NT2/D1 (cell line): ENCODE results near the gene OSGEP.
A peak's percentile ranks its signal among the peaks of the same experiment; 100 is the strongest.

Experiments
- DNase-seq: peaks from one replicate; pipeline ENCODE4 v3.0.0-alpha.2; 2011; ENCODE audit warnings: low read depth, low spot score
- H3K27me3 ChIP-seq: 2 replicates; pipeline ENCODE4 v1.6.0; 2011; ENCODE audit warnings: mild to moderate bottlenecking; ENCODE audit not compliant: insufficient read length, insufficient read depth
- H3K36me3 ChIP-seq: 2 replicates; pipeline ENCODE4 v1.6.1; 2011; ENCODE audit warnings: mild to moderate bottlenecking, low read length, mixed read lengths; ENCODE audit not compliant: insufficient read depth, insufficient read length
- H3K4me1 ChIP-seq: 2 replicates; pipeline ENCODE4 v1.5.1; 2011; ENCODE audit not compliant: insufficient read depth, insufficient read length
- H3K4me3 ChIP-seq: 2 replicates; pipeline ENCODE4 v1.5.1; 2011; ENCODE audit warnings: low read depth; ENCODE audit not compliant: insufficient read length
- H3K9ac ChIP-seq: 2 replicates; pipeline ENCODE4 v1.6.0; 2011; ENCODE audit warnings: low read depth; ENCODE audit not compliant: insufficient read length
- H3K9me3 ChIP-seq: 2 replicates; pipeline ENCODE4 v1.5.1; 2011; ENCODE audit warnings: mild to moderate bottlenecking, low read length; ENCODE audit not compliant: insufficient read depth
- SUZ12 ChIP-seq: IDR thresholded peaks from 2 replicates; pipeline ENCODE4 v1.6.1; 2011; ENCODE audit not compliant: insufficient read length, insufficient read depth; ENCODE audit errors: extremely low read depth
- YY1 ChIP-seq: IDR thresholded peaks from 2 replicates; pipeline ENCODE4 v1.6.1; 2011; ENCODE audit not compliant: insufficient read length, insufficient read depth
- ZNF274 ChIP-seq: IDR thresholded peaks from 2 replicates; pipeline ENCODE4 v1.6.1; 2011; ENCODE audit warnings: mild to moderate bottlenecking, low read depth, low read length

Gene OSGEP

DNA sequence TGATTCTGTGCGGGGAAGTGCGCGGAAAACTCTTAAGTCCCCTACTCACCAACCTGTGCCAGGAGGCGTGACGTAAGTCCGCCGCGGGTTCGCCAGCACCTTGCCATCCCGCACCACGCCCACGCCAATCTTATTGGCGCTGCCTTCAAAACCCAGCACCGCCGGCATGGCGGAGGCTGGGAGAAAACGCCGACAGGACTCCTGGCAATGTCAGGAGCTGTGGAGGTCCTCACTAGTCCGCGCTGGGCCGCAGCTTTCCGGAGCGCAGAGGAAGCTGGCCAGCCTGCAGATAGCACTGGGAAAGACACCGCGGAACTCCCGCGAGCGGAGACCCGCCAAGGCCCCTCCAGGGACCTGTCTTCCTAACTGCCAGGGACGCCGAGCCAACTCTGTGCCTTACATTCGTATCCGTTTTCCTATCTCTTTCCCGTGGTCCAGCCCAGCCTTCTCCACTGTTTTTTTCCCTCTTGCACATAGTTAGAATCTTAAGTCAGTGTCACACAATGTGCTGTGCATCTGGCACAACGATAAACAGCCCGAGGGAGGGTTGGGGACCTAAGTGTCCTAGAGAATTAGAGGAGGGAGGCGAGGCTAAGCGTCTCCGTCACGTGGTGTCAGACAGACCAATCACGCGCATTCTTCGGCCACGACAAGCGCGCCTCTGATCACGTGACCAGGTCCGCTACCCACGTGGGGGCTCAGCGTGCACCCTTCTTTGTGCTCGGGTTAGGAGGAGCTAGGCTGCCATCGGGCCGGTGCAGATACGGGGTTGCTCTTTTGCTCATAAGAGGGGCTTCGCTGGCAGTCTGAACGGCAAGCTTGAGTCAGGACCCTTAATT lies at the start of gene OSGEP, which contains the start of gene APEX1:
Gene OSGEP (minus strand): TSS at position 297 of the 839 bp plus-strand sequence. CDS start 129 bp downstream, at position 168.
Gene APEX1 (plus strand): TSS at position 711 of the 839 bp plus-strand sequence. CDS start 420 bp downstream, outside the sequence.
- H3K27me3 ChIP-seq = no peaks in the 10 kb centered on the region
- peak within 1 kb of the TSS; percentile 96 for H3K9ac ChIP-seq
- no peaks in the 10 kb centered on the region for H3K9me3 ChIP-seq
- TF ChIP-seq ZNF274 (no peak), YY1 (no peak), SUZ12 (no peak)
- DNase-seq = peak; percentile 96
- H3K36me3 ChIP-seq = peaks cover 71% of the 10 kb centered on the region
- peak within 1 kb of the TSS; percentile 94 for H3K4me3 ChIP-seq
- peaks cover 9% of the 10 kb centered on the region for H3K4me1 ChIP-seq

- TF ChIP-seq SUZ12 (no peak), ZNF274 (no peak), YY1 (no peak)
- Histone ChIP-seq H3K9ac (no peak overlapping the region), H3K9me3 (no peaks in the 10 kb centered on the region), H3K4me1 (no peaks in the 10 kb centered on the region), H3K36me3 (no peaks in the 10 kb centered on the region), H3K27me3 (no peaks in the 10 kb centered on the region), H3K4me3 (no peak overlapping the region)
- DNase-seq = no peak
Observed at GRCh38 chr14:20503898-20504297, 49.3 kb upstream of the OSGEP start.

DNA sequence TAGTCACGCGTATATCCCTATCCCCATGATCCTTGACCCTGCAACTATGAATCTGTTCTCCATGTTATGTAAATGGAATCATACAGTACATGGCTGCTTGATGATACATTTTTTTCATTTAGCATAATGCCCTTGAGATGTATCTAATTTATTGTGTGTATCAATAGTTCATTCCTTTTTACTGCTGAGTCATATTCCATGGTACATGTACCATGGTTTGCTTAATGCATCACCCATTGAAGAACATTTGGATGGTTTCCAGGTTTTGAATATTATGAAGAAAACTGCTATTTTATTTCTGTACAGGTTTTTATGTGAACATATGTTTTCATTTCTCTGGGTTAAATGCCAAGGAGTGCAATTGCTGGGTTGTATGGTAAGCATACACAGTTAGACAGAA lies 46.7 kb upstream of the OSGEP start:
- H3K27me3 ChIP-seq = no peaks in the 10 kb centered on the region
- no peaks in the 10 kb centered on the region for H3K36me3 ChIP-seq
- no peak overlapping the region for H3K9ac ChIP-seq
- H3K4me1 ChIP-seq = no peaks in the 10 kb centered on the region
- no peak for TF ChIP-seq YY1
- no peak for TF ChIP-seq SUZ12
- TF ChIP-seq ZNF274 = no peak
- H3K4me3 ChIP-seq = no peak overlapping the region
- H3K9me3 ChIP-seq = peaks cover 4% of the 10 kb centered on the region; the same call in 1 of the 2 replicates
- no peak for DNase-seq

DNA sequence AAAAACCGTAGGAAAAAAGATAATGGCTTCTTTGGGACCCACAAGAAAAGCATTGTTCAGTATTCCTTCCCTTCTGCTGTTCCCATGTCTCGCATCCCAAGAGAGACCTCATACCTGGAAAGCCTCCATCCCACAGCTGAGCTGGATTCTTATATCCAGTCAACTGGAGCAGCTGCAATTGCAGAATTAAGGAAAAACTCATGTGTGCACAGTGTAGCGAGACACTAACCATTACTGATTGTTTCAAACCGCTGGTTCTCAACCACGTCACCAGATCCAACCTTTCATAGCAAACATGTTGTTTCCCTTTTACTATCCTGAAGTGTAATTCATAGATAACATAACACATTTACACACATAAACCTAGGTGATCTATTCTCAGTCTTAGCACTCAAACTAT lies 45.3 kb upstream of the OSGEP start:
- no peak overlapping the region for H3K9ac ChIP-seq
- no peak overlapping the region for H3K4me3 ChIP-seq
- H3K27me3 ChIP-seq = no peaks in the 10 kb centered on the region
- DNase-seq = no peak
- TF ChIP-seq ZNF274 (no peak), YY1 (no peak), SUZ12 (no peak)
- H3K4me1 ChIP-seq = no peaks in the 10 kb centered on the region
- peaks cover 18% of the 10 kb centered on the region for H3K9me3 ChIP-seq
- H3K36me3 ChIP-seq = no peaks in the 10 kb centered on the region

GRCh38 chr14:20499108-20499507 lies 44.5 kb upstream of the OSGEP start:
- Histone ChIP-seq H3K27me3 (no peaks in the 10 kb centered on the region), H3K9ac (no peak overlapping the region), H3K4me3 (no peak overlapping the region), H3K4me1 (no peaks in the 10 kb centered on the region), H3K36me3 (no peaks in the 10 kb centered on the region), H3K9me3 (peaks cover 19% of the 10 kb centered on the region)
- TF ChIP-seq YY1 (no peak), ZNF274 (no peak), SUZ12 (no peak)
- DNase-seq = peak; percentile 32

GRCh38 chr14:20498622-20499021 lies 44.0 kb upstream of the OSGEP start:
- no peak overlapping the region for H3K4me3 ChIP-seq
- H3K4me1 ChIP-seq = no peaks in the 10 kb centered on the region
- TF ChIP-seq YY1 (no peak), ZNF274 (no peak)
- H3K36me3 ChIP-seq = no peaks in the 10 kb centered on the region
- peaks cover 22% of the 10 kb centered on the region for H3K9me3 ChIP-seq
- DNase-seq = no peak
- no peak overlapping the region for H3K9ac ChIP-seq
- H3K27me3 ChIP-seq = no peaks in the 10 kb centered on the region

DNA sequence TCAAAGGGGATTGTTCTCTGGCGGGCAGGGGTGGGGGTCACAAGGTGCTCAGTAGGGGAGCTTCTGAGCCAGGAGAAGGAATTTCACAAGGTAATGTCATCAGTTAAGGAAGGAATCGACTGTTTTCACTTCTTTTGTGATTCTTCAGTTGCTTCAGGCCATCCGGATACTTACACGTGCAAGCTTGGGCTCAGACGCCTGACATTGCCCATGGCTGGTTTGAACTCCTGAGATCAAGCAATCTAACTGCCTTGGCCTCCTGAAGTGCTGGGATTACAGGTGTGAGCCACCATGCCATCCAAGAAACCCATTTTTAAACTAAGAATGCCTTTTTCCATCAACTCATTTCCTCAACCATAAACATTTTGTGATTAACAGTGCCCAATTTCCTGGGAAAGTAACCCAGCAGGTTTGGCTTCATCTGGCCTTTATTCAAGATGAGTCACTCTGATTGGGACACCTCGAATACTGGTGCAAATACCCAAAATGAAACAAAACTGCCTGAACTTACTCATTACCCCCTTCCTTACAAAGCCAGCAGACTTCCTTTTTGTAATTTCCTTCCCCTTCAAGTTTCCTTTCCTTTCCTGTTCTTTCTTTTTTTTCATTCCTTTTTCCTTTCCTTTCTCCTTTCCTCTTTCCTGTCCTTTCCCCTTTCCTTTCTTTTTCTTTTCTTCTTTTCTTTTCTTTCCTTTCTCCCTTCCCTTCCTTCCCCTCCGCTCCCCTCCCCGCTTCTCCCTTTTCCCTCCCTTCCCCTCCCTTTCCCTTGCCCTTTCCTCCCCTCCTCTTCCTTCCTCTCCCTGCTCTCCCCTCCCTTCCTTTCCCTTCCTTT lies 40.5 kb upstream of the OSGEP start:
- H3K9ac ChIP-seq = no peak overlapping the region
- no peaks in the 10 kb centered on the region for H3K36me3 ChIP-seq
- no peaks in the 10 kb centered on the region for H3K27me3 ChIP-seq
- H3K4me1 ChIP-seq = no peaks in the 10 kb centered on the region
- H3K4me3 ChIP-seq = no peak overlapping the region
- peaks cover 33% of the 10 kb centered on the region for H3K9me3 ChIP-seq
- no peak for TF ChIP-seq ZNF274
- TF ChIP-seq SUZ12 = no peak
- no peak for TF ChIP-seq YY1
- no peak for DNase-seq
